GM12865 (cell line): Measurements from ENCODE around the gene P2RY13.

Experiments
- DNase-seq: peaks from one replicate; pipeline ENCODE4 v3.0.0; 2010; ENCODE audit warnings: low read depth
- H3K4me3 ChIP-seq: 2 replicates; pipeline ENCODE4 v1.5.1; 2011; ENCODE audit warnings: mild to moderate bottlenecking, low read depth, low read length, control low read depth
- TF ChIP-seq, protein P1 (sequence below): IDR thresholded peaks from 2 replicates; pipeline ENCODE4 v1.5.1; 2011; ENCODE audit warnings: low read length, control low read depth, low read depth, inconsistent platforms; ENCODE audit not compliant: insufficient read depth; ENCODE audit errors: missing control alignments

P2RY13 gene

DNA sequence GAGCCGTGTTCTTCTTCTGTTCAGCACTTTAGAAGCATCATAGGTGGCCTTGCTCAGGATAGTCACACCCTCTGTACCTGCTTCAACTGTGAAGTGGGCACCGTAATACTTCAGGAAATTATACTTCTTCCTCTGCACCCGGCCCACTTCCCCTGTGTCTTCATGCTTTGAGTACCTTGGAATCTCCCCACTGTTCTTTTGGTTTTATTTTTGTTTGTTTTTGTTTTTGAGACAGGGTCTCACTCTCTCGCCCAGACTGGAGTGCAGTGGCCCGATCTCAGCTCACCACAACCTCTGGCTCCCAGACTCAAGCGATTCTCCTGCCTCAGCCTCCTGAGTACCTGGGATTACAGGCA lies 52.7 kb downstream of the P2RY13 start:
- peak; percentile 52 for DNase-seq
- TF ChIP-seq, protein P1, sequence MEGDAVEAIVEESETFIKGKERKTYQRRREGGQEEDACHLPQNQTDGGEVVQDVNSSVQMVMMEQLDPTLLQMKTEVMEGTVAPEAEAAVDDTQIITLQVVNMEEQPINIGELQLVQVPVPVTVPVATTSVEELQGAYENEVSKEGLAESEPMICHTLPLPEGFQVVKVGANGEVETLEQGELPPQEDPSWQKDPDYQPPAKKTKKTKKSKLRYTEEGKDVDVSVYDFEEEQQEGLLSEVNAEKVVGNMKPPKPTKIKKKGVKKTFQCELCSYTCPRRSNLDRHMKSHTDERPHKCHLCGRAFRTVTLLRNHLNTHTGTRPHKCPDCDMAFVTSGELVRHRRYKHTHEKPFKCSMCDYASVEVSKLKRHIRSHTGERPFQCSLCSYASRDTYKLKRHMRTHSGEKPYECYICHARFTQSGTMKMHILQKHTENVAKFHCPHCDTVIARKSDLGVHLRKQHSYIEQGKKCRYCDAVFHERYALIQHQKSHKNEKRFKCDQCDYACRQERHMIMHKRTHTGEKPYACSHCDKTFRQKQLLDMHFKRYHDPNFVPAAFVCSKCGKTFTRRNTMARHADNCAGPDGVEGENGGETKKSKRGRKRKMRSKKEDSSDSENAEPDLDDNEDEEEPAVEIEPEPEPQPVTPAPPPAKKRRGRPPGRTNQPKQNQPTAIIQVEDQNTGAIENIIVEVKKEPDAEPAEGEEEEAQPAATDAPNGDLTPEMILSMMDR, result no peak
- no peak overlapping the region for H3K4me3 ChIP-seq
